Measurements from ENCODE around the gene ANKRD34C.

Gene ANKRD34C

DNA sequence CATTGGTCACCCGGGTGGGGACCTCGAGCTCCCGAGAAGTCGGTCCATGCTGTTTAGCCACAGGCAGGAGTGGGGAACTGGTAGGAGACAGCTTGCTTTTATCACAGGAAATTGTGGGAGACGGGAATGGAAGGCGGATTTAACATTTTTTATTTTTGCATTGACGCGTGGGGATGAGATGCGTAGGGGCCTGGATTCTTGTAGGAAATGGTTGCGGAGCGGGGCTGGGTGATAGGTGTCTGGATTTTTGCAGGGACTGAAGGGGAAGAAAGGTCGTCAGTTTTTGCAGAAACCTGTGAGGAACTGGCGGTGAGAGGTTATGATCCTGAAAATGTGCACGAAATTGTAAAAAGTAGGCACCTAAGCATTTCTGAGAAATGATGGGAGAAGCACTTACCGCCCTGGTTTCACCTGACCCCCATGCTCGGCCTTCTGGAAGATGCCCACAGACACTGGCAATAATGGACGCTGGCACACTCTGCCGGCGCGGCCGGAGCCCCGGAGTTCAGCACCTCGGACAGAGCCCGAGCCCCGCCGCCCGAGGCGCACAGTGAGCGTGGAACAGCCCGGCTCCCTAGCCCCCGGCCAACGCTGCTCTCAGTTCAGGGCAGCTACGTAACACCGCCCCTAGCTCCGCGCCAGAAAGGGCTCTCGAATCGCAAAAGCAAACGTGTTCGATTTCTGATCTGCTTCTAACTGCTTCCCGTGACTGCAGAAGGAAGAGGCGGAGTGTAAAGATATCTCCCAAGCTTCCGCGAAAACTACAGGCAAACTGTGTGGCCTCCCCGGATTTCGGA is 928 bp downstream of the ANKRD34C start:
- H3K27me3 ChIP-seq (ENCODE audit: control insufficient read depth in 2 of 2, insufficient read depth in 2 of 2, low read length in 2 of 2): peaks cover 18 to 19% of the 10 kb centered on the region in 2 donors
- H3K27ac ChIP-seq (ENCODE audit: low read depth in 2 of 2, low read length in 2 of 2): no peak overlapping the region

DNA sequence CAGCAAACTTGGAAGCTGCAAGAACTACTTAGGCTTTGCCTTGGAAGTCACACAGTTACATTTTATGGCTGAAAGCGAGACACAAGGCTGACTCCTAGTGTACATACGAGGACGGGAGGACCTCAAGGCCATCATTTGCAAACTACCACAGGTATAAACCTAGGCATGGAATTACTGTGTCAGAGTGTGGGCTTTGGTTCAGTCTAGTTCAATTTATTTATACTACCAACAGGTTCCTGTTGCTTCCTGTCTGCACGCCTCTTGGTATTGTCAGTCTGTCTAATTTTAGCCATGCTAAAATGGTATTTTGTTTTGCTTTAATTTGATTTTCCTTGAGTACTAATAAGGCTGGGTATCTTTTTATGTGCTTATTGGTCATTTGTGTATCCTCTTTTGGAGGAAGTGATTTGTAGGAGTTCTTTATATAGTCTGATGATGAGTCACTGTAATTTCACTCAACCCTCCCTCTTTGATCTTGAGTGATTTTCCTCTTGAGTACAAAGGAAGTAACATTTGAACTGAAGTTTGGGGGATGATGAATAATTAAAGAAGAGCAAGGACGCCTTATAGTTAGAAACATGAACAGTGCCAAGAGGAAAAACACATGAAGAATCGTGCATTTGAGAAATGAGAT is 8.2 kb downstream of the ANKRD34C start:
- no peaks in the 10 kb centered on the region for H3K9me3 ChIP-seq (ENCODE audit: control insufficient read depth in 2 of 2, low read length in 2 of 2)
- no peaks in the 10 kb centered on the region for H3K27me3 ChIP-seq (ENCODE audit: control insufficient read depth in 2 of 2, insufficient read depth in 2 of 2, low read length in 2 of 2)
- no peak overlapping the region for H3K27ac ChIP-seq (ENCODE audit: low read depth in 2 of 2, low read length in 2 of 2)
- H3K4me1 ChIP-seq (ENCODE audit: control insufficient read depth in 2 of 2, insufficient read depth in 2 of 2, low read length in 2 of 2): no peaks in the 10 kb centered on the region
- H3K36me3 ChIP-seq (ENCODE audit: control insufficient read depth in 2 of 2, insufficient read depth in 2 of 2, low read length in 2 of 2): no peaks in the 10 kb centered on the region
- no peak overlapping the region for H3K9ac ChIP-seq (ENCODE audit: low read depth in 1 of 2, low read length in 2 of 2)
- H3K4me3 ChIP-seq (ENCODE audit: low read length in 2 of 2): no peak overlapping the region

More for the DNA sequence above, 928 bp downstream of the ANKRD34C start:
- no peaks in the 10 kb centered on the region for H3K9me3 ChIP-seq (ENCODE audit: control insufficient read depth in 2 of 2, low read length in 2 of 2)
- no peaks in the 10 kb centered on the region for H3K36me3 ChIP-seq (ENCODE audit: control insufficient read depth in 2 of 2, insufficient read depth in 2 of 2, low read length in 2 of 2)
- no peak overlapping the region for H3K9ac ChIP-seq (ENCODE audit: low read depth in 1 of 2, low read length in 2 of 2)
- H3K4me1 ChIP-seq (ENCODE audit: control insufficient read depth in 2 of 2, insufficient read depth in 2 of 2, low read length in 2 of 2): no peaks in the 10 kb centered on the region
- no peak overlapping the region for H3K4me3 ChIP-seq (ENCODE audit: low read length in 2 of 2)

DNA sequence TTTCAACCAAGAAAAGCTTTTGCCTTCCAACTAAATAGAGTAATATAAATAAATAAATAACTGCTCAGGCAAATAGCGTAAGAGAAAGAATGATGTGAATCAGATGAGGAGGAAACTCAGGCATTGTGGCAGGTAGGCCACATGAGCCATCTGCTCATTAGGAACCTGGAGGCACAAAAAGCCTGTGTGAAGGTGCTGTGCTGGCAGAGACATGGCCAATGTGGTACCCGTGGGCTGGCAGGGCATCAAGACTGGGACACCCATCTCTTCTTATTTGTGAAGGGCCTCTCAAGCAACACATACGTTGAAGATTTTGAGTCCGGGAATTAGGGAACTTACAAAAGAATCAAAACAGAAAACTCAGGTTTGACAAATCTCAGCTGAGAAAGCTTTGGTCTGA is 9.5 kb downstream of the ANKRD34C start:
- Histone ChIP-seq H3K9ac (ENCODE audit: low read depth in 1 of 2, low read length in 2 of 2) (no peak overlapping the region), H3K4me3 (ENCODE audit: low read length in 2 of 2) (no peak overlapping the region), H3K9me3 (ENCODE audit: control insufficient read depth in 2 of 2, low read length in 2 of 2) (no peaks in the 10 kb centered on the region), H3K27me3 (ENCODE audit: control insufficient read depth in 2 of 2, insufficient read depth in 2 of 2, low read length in 2 of 2) (no peaks in the 10 kb centered on the region), H3K4me1 (ENCODE audit: control insufficient read depth in 2 of 2, insufficient read depth in 2 of 2, low read length in 2 of 2) (no peaks in the 10 kb centered on the region), H3K36me3 (ENCODE audit: control insufficient read depth in 2 of 2, insufficient read depth in 2 of 2, low read length in 2 of 2) (no peaks in the 10 kb centered on the region), H3K27ac (ENCODE audit: low read depth in 2 of 2, low read length in 2 of 2) (no peak overlapping the region)

DNA sequence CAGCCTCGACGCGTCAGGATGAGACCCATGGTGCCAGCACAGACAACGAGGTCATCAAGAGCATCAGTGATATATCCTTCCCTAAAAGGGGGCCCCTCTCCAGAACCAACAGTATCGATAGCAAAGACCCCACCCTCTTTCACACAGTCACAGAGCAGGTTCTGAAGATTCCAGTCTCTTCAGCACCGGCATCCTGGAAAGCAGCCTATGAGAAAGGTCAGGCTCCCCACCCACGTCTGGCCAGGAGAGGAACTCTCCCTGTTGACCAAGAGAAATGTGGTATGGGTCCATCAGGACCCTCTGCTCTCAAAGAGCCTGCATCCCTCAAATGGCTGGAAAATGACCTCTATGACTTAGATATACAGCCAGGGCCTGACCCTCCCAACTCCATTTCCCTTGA is 11.6 kb downstream of the ANKRD34C start:
- Histone ChIP-seq H3K9me3 (ENCODE audit: control insufficient read depth in 2 of 2, low read length in 2 of 2) (no peaks in the 10 kb centered on the region), H3K27ac (ENCODE audit: low read depth in 2 of 2, low read length in 2 of 2) (no peak overlapping the region), H3K36me3 (ENCODE audit: control insufficient read depth in 2 of 2, insufficient read depth in 2 of 2, low read length in 2 of 2) (no peaks in the 10 kb centered on the region), H3K4me3 (ENCODE audit: low read length in 2 of 2) (no peak overlapping the region), H3K27me3 (ENCODE audit: control insufficient read depth in 2 of 2, insufficient read depth in 2 of 2, low read length in 2 of 2) (peaks cover 0 to under 1% of the 10 kb centered on the region in 2 donors), H3K9ac (ENCODE audit: low read depth in 1 of 2, low read length in 2 of 2) (no peak overlapping the region), H3K4me1 (ENCODE audit: control insufficient read depth in 2 of 2, insufficient read depth in 2 of 2, low read length in 2 of 2) (no peaks in the 10 kb centered on the region)

DNA sequence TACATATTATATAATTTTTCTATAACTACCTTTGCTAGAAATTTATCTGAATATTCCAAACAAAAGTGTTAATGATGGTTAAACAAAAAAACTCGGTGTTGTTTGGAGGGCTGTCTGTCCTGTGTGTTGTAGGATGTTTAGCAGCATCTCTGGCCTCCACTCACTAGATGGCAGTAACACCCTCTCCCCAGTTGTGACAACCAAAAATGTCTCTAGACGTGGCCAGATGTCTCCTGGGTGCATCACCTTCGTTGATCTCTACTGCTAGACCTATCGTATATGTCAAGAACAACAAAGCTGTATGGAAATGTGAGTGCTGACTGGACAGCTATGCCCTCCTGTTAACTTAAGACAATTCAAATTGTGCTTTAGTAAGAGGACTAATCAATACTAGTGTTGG is 14.1 kb downstream of the ANKRD34C start:
- no peaks in the 10 kb centered on the region for H3K9me3 ChIP-seq (ENCODE audit: control insufficient read depth in 2 of 2, low read length in 2 of 2)
- no peaks in the 10 kb centered on the region for H3K36me3 ChIP-seq (ENCODE audit: control insufficient read depth in 2 of 2, insufficient read depth in 2 of 2, low read length in 2 of 2)
- no peak overlapping the region for H3K4me3 ChIP-seq (ENCODE audit: low read length in 2 of 2)
- H3K27ac ChIP-seq (ENCODE audit: low read depth in 2 of 2, low read length in 2 of 2): no peak overlapping the region
- H3K4me1 ChIP-seq (ENCODE audit: control insufficient read depth in 2 of 2, insufficient read depth in 2 of 2, low read length in 2 of 2): no peaks in the 10 kb centered on the region
- H3K9ac ChIP-seq (ENCODE audit: low read depth in 1 of 2, low read length in 2 of 2): no peak overlapping the region
- peaks cover 0 to 5% of the 10 kb centered on the region in 2 donors for H3K27me3 ChIP-seq (ENCODE audit: control insufficient read depth in 2 of 2, insufficient read depth in 2 of 2, low read length in 2 of 2)

DNA sequence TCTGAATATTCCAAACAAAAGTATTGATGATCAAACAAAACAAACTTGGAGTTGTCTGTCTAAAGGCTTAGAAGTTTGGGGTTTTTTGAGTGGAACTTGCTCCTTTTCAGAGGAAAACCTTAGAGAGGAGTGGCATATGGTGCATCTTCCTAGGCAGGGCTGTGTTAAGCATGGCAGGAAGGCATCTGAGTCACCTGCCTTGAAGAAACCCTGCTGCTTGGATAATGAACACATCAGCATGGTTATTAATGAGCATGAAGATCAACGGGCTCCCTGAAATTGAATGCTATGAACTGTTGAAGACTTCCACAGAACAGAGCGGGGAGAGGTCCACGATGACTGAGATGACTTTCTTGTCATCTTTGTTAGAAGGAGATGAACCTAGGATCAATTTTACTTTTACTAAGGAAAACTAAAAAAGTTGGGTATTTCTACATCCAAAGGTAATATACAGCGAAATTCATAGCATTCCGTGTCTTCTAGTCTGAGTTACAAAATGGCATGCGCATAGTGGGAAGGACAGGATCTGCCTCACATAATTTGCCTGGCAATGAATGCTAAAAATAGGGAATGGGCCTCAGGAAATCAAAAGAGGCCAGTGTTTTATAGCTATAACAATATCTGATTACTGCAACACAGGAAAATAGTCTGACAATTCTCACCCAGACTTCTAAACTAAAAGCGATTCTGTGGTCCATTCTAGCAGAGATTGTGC is 16.8 kb downstream of the ANKRD34C start:
- Histone ChIP-seq H3K36me3 (ENCODE audit: control insufficient read depth in 2 of 2, insufficient read depth in 2 of 2, low read length in 2 of 2) (no peaks in the 10 kb centered on the region), H3K27me3 (ENCODE audit: control insufficient read depth in 2 of 2, insufficient read depth in 2 of 2, low read length in 2 of 2) (peaks cover 4 to 8% of the 10 kb centered on the region in 2 donors), H3K4me3 (ENCODE audit: low read length in 2 of 2) (no peak overlapping the region), H3K9ac (ENCODE audit: low read depth in 1 of 2, low read length in 2 of 2) (no peak overlapping the region), H3K27ac (ENCODE audit: low read depth in 2 of 2, low read length in 2 of 2) (no peak overlapping the region), H3K9me3 (ENCODE audit: control insufficient read depth in 2 of 2, low read length in 2 of 2) (no peaks in the 10 kb centered on the region), H3K4me1 (ENCODE audit: control insufficient read depth in 2 of 2, insufficient read depth in 2 of 2, low read length in 2 of 2) (no peaks in the 10 kb centered on the region)

DNA sequence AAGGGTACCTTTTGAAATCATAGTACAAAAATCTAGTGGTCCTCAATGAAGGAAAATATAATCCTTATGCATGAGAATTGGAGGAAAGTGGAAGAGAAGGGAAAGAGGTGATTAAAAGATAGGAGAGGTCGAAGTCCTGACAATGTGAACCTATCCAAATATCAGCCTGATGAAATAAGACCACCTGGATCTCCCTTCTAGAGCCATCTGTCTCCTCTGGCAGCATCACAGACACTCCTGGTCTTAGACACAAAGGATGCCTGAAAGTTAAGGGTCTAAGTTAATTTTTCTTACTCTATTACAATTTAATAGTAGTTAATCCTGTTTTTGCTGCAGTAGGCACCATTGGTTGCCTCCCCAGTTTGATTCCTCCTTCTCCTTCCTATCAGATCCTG is 17.3 kb downstream of the ANKRD34C start:
- no peak overlapping the region for H3K27ac ChIP-seq (ENCODE audit: low read depth in 2 of 2, low read length in 2 of 2)
- H3K36me3 ChIP-seq (ENCODE audit: control insufficient read depth in 2 of 2, insufficient read depth in 2 of 2, low read length in 2 of 2): no peaks in the 10 kb centered on the region
- H3K9ac ChIP-seq (ENCODE audit: low read depth in 1 of 2, low read length in 2 of 2): no peak overlapping the region
- no peak overlapping the region for H3K4me3 ChIP-seq (ENCODE audit: low read length in 2 of 2)
- H3K27me3 ChIP-seq (ENCODE audit: control insufficient read depth in 2 of 2, insufficient read depth in 2 of 2, low read length in 2 of 2): peaks cover 5 to 8% of the 10 kb centered on the region in 2 donors
- H3K9me3 ChIP-seq (ENCODE audit: control insufficient read depth in 2 of 2, low read length in 2 of 2): no peaks in the 10 kb centered on the region
- no peaks in the 10 kb centered on the region for H3K4me1 ChIP-seq (ENCODE audit: control insufficient read depth in 2 of 2, insufficient read depth in 2 of 2, low read length in 2 of 2)

DNA sequence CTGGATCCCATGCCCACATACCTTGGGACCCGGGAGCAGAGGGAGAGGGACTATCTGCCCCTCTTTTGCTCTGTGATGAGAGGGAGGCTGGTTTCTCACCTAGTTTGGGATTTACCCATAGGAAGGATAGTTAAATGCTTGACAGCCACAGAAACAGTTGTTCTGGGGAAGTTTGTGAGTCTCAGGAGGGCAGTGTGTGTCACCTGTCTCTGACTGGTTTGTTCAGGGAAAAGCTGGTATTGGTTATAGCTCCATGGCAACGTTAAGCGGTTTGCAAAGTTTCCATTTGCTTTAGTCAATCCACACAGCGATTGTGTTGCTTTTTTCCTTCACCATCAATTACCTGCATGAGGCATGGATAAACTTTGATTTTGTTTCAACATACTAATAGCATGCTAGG is 24.7 kb downstream of the ANKRD34C start:
- H3K27me3 ChIP-seq (ENCODE audit: control insufficient read depth in 2 of 2, insufficient read depth in 2 of 2, low read length in 2 of 2): peaks cover 6 to 9% of the 10 kb centered on the region in 2 donors

DNA sequence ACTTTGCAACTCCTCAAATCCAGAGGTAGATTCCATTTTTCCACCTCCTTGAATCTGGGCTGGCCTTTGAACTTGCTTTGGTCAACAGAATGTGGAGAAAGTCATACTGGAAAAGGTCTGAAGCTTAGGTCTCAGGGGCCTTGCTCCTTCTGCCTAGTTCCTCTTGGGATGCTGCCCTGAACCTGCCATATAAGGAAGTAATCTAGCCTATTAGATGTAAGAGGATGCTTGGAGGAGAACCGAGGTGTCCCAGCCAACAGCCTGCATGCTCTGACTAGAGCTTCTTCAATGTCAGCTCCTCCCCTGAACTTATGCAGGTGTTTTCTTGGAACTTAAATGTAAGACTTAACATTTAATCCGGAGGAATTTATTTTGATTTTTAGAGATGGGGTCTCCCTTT is 26.4 kb downstream of the ANKRD34C start:
- Histone ChIP-seq H3K9me3 (ENCODE audit: control insufficient read depth in 2 of 2, low read length in 2 of 2) (no peaks in the 10 kb centered on the region), H3K9ac (ENCODE audit: low read depth in 1 of 2, low read length in 2 of 2) (no peak overlapping the region), H3K36me3 (ENCODE audit: control insufficient read depth in 2 of 2, insufficient read depth in 2 of 2, low read length in 2 of 2) (peaks cover 3 to 4% of the 10 kb centered on the region in 2 donors), H3K27ac (ENCODE audit: low read depth in 2 of 2, low read length in 2 of 2) (no peak overlapping the region), H3K4me1 (ENCODE audit: control insufficient read depth in 2 of 2, insufficient read depth in 2 of 2, low read length in 2 of 2) (peaks cover 5 to 16% of the 10 kb centered on the region in 2 donors), H3K4me3 (ENCODE audit: low read length in 2 of 2) (no peak overlapping the region), H3K27me3 (ENCODE audit: control insufficient read depth in 2 of 2, insufficient read depth in 2 of 2, low read length in 2 of 2) (peaks cover 4 to 7% of the 10 kb centered on the region in 2 donors)

More for the DNA sequence above, 24.7 kb downstream of the ANKRD34C start:
- Histone ChIP-seq H3K36me3 (ENCODE audit: control insufficient read depth in 2 of 2, insufficient read depth in 2 of 2, low read length in 2 of 2) (no peaks in the 10 kb centered on the region), H3K9ac (ENCODE audit: low read depth in 1 of 2, low read length in 2 of 2) (no peak overlapping the region), H3K4me1 (ENCODE audit: control insufficient read depth in 2 of 2, insufficient read depth in 2 of 2, low read length in 2 of 2) (peaks cover 5 to 12% of the 10 kb centered on the region in 2 donors), H3K9me3 (ENCODE audit: control insufficient read depth in 2 of 2, low read length in 2 of 2) (no peaks in the 10 kb centered on the region), H3K27ac (ENCODE audit: low read depth in 2 of 2, low read length in 2 of 2) (no peak overlapping the region), H3K4me3 (ENCODE audit: low read length in 2 of 2) (no peak overlapping the region)

DNA sequence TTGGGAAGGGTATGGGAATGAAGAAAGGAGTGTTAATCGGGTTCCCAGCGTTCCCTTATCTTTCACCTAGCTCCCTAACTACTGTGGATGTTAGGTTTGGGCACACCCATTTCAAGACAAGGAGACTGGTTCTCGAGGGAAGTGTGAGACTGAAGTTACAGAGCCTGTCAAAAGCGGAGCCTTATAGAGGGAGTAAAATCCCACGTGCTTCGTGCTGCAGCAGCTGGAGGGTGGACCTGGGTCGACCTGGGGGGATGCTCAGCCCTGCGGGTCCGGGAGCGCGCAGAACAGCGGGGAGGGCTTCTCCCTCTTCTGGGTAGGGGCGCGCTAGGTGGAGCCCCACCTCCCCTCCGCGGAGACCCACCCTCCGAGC is 28.1 kb downstream of the ANKRD34C start:
- Histone ChIP-seq H3K27ac (ENCODE audit: low read depth in 2 of 2, low read length in 2 of 2) (no peak overlapping the region), H3K9ac (ENCODE audit: low read depth in 1 of 2, low read length in 2 of 2) (no peak overlapping the region)

More for the DNA sequence above, 28.1 kb downstream of the ANKRD34C start:
- H3K9me3 ChIP-seq (ENCODE audit: control insufficient read depth in 2 of 2, low read length in 2 of 2): no peaks in the 10 kb centered on the region
- peaks cover 0 to 4% of the 10 kb centered on the region in 2 donors for H3K27me3 ChIP-seq (ENCODE audit: control insufficient read depth in 2 of 2, insufficient read depth in 2 of 2, low read length in 2 of 2)
- H3K4me1 ChIP-seq (ENCODE audit: control insufficient read depth in 2 of 2, insufficient read depth in 2 of 2, low read length in 2 of 2): peaks cover 5 to 16% of the 10 kb centered on the region in 2 donors
- H3K4me3 ChIP-seq (ENCODE audit: low read length in 2 of 2): peak overlapping the region; percentile 70 to 80
- peaks cover 16 to 20% of the 10 kb centered on the region in 2 donors for H3K36me3 ChIP-seq (ENCODE audit: control insufficient read depth in 2 of 2, insufficient read depth in 2 of 2, low read length in 2 of 2)

All from mucosa of rectum (tissue), 2 donors.